ENCODE data around the gene CX3CR1.

GRCh38 chr3:39296197-39297077 lies 16.6 kb upstream of the CX3CR1 start:
- TF ChIP-seq, protein P1, sequence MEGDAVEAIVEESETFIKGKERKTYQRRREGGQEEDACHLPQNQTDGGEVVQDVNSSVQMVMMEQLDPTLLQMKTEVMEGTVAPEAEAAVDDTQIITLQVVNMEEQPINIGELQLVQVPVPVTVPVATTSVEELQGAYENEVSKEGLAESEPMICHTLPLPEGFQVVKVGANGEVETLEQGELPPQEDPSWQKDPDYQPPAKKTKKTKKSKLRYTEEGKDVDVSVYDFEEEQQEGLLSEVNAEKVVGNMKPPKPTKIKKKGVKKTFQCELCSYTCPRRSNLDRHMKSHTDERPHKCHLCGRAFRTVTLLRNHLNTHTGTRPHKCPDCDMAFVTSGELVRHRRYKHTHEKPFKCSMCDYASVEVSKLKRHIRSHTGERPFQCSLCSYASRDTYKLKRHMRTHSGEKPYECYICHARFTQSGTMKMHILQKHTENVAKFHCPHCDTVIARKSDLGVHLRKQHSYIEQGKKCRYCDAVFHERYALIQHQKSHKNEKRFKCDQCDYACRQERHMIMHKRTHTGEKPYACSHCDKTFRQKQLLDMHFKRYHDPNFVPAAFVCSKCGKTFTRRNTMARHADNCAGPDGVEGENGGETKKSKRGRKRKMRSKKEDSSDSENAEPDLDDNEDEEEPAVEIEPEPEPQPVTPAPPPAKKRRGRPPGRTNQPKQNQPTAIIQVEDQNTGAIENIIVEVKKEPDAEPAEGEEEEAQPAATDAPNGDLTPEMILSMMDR (IDR thresholded peaks at IDR 0.05), result no peak
- TF ChIP-seq POLR2A (IDR thresholded peaks at IDR 0.05) (no peak), POLR2AphosphoS5 (IDR thresholded peaks at IDR 0.05) (no peak)
